GM19463 (cell line): ENCODE results near the gene TRIM14.
"Not testable (repeated sequence)": the region's sequence is repeated elsewhere in the genome, so short reads cannot be mapped to it uniquely, and the experiment has no call there.

Experiments used
- ATAC-seq: cut with Tn5 transposase; IDR thresholded peaks from one replicate; pipeline ENCODE4 v1.9.1; 2021; ENCODE audit warnings: mild to moderate bottlenecking, moderate library complexity; ENCODE audit not compliant: unreplicated experiment

TRIM14 gene

GRCh38 chr9:98142925-98143481, 24.0 kb upstream of the TRIM14 start:
- ATAC-seq = no peak

GRCh38 chr9:98142182-98142907, 23.3 kb upstream of the TRIM14 start:
- no peak for ATAC-seq

GRCh38 chr9:98140503-98140902, 21.5 kb upstream of the TRIM14 start:
- ATAC-seq = no peak

GRCh38 chr9:98136489-98136888, 17.5 kb upstream of the TRIM14 start:
- no peak for ATAC-seq

GRCh38 chr9:98135938-98136337, 16.9 kb upstream of the TRIM14 start:
- ATAC-seq = no peak

GRCh38 chr9:98135558-98135934, 16.5 kb upstream of the TRIM14 start:
- no peak for ATAC-seq

- ATAC-seq = no peak
Measured at GRCh38 chr9:98134702-98135557, 15.9 kb upstream of the TRIM14 start.

- ATAC-seq = no peak
Measured at GRCh38 chr9:98132806-98133631, 14.0 kb upstream of the TRIM14 start.

GRCh38 chr9:98132158-98132557, 13.1 kb upstream of the TRIM14 start:
- ATAC-seq = no peak

- ATAC-seq = no peak
Measured at GRCh38 chr9:98130576-98131228, 11.7 kb upstream of the TRIM14 start.

GRCh38 chr9:98130060-98130459, 11.0 kb upstream of the TRIM14 start:
- ATAC-seq = not testable (repeated sequence)

- peak; percentile 77 for ATAC-seq
Measured at GRCh38 chr9:98129451-98129881, 10.4 kb upstream of the TRIM14 start.

GRCh38 chr9:98128316-98128715, 9.3 kb upstream of the TRIM14 start:
- no peak for ATAC-seq

- ATAC-seq = no peak
Measured at GRCh38 chr9:98127226-98127625, 8.2 kb upstream of the TRIM14 start.

GRCh38 chr9:98124637-98125426, 5.8 kb upstream of the TRIM14 start:
- no peak for ATAC-seq

GRCh38 chr9:98124091-98124490, 5.1 kb upstream of the TRIM14 start:
- ATAC-seq = not testable (repeated sequence)

GRCh38 chr9:98121058-98121457, 2.0 kb upstream of the TRIM14 start:
- ATAC-seq = no peak

- ATAC-seq = no peak
Measured at GRCh38 chr9:98120476-98120875, 1.5 kb upstream of the TRIM14 start.

GRCh38 chr9:98117984-98118639, 910 bp downstream of the TRIM14 start:
- peak; percentile 45 for ATAC-seq
